Immature natural killer cell (primary cell): Measurements from ENCODE around the gene MPI. TPM values are rescaled to one million over a fixed set of nuclear protein-coding genes. Genes with fewer than 3 reads are reported as not detected.
"Not testable (repeated sequence)": the region's sequence is repeated elsewhere in the genome, so short reads cannot be mapped to it uniquely, and the experiment has no call there.

Source experiments
- DNase-seq, 3 donors: peaks; one replicate each; pipeline ENCODE4 v3.0.0; 2022; ENCODE audit warnings: mixed read lengths in 1 of 3
- H3K27ac Mint-ChIP-seq, 6 donors: one replicate each; pipeline ENCODE4 v1.8.0; 2020; ENCODE audit warnings: mixed read lengths in 6 of 6, mild to moderate bottlenecking in 5 of 6, inconsistent platforms in 4 of 6, moderate library complexity in 3 of 6
- H3K27me3 Mint-ChIP-seq, 3 donors: one replicate each; pipeline ENCODE4 v1.8.0; 2020 to 2021; ENCODE audit warnings: low read depth in 3 of 3, mild to moderate bottlenecking in 3 of 3, mixed read lengths in 3 of 3, moderate library complexity in 3 of 3, inconsistent platforms in 1 of 3
- H3K36me3 Mint-ChIP-seq, 3 donors: one replicate each; pipeline ENCODE4 v1.8.0; 2020; ENCODE audit warnings: mixed read lengths in 3 of 3, inconsistent platforms in 2 of 3, mild to moderate bottlenecking in 2 of 3
- H3K4me1 Mint-ChIP-seq, 2 donors: one replicate each; pipeline ENCODE4 v1.8.0; 2020; ENCODE audit warnings: inconsistent platforms in 2 of 2, mild to moderate bottlenecking in 2 of 2, mixed read lengths in 2 of 2, moderate library complexity in 1 of 2
- H3K4me3 Mint-ChIP-seq, 5 donors: one replicate each; pipeline ENCODE4 v1.8.0; 2020; ENCODE audit warnings: mild to moderate bottlenecking in 5 of 5, mixed read lengths in 5 of 5, inconsistent platforms in 3 of 5, moderate library complexity in 3 of 5
- H3K9me3 Mint-ChIP-seq, 6 donors: one replicate each; pipeline ENCODE4 v1.8.0; 2020; ENCODE audit warnings: mild to moderate bottlenecking in 6 of 6, mixed read lengths in 6 of 6, inconsistent platforms in 4 of 6, moderate library complexity in 3 of 6
- polyA plus RNA-seq, 3 donors: library from polyadenylated mRNA; unstranded; fragments of 300-500 nt; fragmentation: Illumina TruSeq; gene quantifications; one replicate each; pipeline ENCODE4 v1.2.3, GENCODE V29; 2021

MPI gene
- polyA plus RNA-seq, 3 donors from 2014 or later = 38.3 to 42.0 (median 40.9) TPM

DNA sequence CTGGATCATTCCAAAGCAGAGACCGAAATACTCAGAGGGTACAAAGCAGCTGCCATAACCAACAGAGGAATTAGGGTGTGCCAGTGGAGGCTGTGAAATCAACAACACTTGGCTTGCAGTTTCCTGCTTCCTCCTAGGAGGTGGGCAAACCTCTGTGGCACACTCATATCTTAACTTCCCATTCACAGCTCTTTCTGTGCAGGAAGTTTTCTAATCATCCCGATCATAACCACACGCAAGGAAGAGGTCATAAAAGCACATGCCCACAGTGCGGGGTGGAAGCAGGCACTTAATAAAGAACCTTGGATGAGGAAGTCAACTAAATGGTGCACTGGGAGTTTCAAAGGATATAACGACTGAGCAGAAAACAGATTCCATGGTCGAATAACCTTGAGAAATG lies 21.8 kb upstream of the MPI start:
- Mint-ChIP-seq H3K27ac (peak overlapping the region; percentile 82 to 93 (median 86)), H3K4me3 (peak overlapping the region; percentile 59 to 83 (median 76)), H3K27me3 (peaks cover 0 to 9% (median 8%) of the 10 kb centered on the region in 3 donors), H3K36me3 (peaks cover 8 to 13% (median 8%) of the 10 kb centered on the region in 3 donors), H3K9me3 (no peaks in the 10 kb centered on the region), H3K4me1 (peaks cover 85 to 88% of the 10 kb centered on the region in 2 donors)
- DNase-seq = no peak

DNA sequence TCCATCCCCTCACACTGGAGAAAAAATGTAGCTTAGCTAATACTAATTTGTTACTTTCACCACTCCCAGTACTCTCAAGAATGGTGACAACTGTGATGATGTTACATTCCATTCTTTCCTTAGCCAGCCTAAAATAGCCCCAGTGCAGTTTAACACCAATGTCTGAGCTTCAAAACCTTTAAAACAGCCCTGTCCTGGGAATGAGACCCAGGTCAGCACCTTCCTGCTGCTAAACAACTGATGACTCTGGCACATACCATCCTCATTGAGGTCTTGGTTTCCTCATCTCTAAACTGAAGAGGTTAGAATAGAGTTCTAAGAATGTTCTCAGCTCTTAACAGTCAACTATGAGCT lies 20.5 kb upstream of the MPI start:
- Mint-ChIP-seq H3K4me3 (peak overlapping the region; percentile 73 to 80 (median 80)), H3K36me3 (peaks cover 7 to 8% (median 8%) of the 10 kb centered on the region in 3 donors), H3K4me1 (peaks cover 83 to 86% of the 10 kb centered on the region in 2 donors), H3K27me3 (peaks cover 0 to 12% (median 12%) of the 10 kb centered on the region in 3 donors), H3K9me3 (no peaks in the 10 kb centered on the region), H3K27ac (peak overlapping the region; percentile 86 to 93 (median 88))
- no peak for DNase-seq

DNA sequence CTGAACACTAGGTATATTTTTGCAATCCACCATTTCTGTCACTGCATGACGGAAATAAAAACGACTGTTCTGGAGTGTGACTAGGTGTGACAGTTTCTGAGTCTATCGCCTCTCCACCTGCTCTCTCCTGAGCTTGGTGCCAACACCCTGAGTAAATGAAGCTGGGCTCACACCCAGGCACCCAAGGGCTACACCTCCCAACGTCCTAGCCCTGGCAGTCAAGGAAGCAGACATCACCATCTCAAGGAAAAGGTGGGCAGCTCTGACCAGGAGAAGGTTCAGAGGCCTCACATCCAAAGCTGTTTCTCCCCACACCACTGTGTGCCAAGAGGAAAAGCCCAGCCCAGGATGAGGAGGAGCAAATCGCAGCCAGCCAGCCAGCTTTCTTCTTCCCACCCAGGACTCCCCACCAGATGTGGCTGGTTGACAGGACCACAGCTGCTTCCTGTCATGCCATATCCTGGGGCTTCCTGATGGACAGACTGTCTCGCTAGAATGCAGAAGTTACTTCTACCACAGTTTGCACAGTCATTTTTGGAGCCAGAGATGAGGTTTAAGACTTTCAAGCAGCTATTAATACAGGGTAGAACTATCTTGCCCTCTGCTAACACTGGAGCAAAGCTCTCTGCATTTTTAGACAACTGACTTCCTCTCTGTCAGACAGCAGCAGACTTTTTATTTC lies 20.0 kb upstream of the MPI start:
- Mint-ChIP-seq H3K27ac (peak overlapping the region; percentile 86 to 93 (median 88)), H3K4me1 (peaks cover 79 to 83% of the 10 kb centered on the region in 2 donors), H3K9me3 (no peaks in the 10 kb centered on the region), H3K36me3 (peaks cover 4 to 8% (median 8%) of the 10 kb centered on the region in 3 donors), H3K4me3 (peak overlapping the region; percentile 73 to 80 (median 80)), H3K27me3 (peaks cover 0 to 12% (median 9%) of the 10 kb centered on the region in 3 donors)
- peak in 1 of 3 donors; percentile 27 for DNase-seq

GRCh38 chr15:74870436-74871215 lies 19.2 kb upstream of the MPI start:
- Mint-ChIP-seq H3K36me3 (peaks cover 4 to 8% (median 8%) of the 10 kb centered on the region in 3 donors), H3K4me3 (peak overlapping the region; percentile 73 to 80 (median 80)), H3K27me3 (peaks cover 0 to 12% (median 9%) of the 10 kb centered on the region in 3 donors), H3K4me1 (peaks cover 74 to 78% of the 10 kb centered on the region in 2 donors), H3K9me3 (no peaks in the 10 kb centered on the region), H3K27ac (peak overlapping the region; percentile 86 to 93 (median 88))
- no peak for DNase-seq

DNA sequence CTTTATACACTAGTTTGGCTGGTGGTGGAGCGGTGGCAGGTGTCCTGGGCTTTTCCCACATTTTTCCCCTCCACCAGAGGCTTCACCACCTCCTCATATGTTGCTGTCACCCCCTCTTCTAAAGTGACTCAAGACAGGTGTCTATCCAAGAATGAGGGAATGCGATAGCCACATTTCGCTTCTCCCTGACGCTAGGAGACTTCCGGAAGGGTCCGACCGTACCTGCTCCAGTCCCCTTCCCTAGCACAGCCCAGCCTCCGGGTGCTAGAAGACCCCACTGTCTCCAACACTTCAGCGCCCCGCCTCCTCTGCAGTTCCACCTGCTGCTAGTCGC lies 17.2 kb upstream of the MPI start:
- H3K27ac Mint-ChIP-seq = peak overlapping the region; percentile 91 to 98 (median 96)
- H3K4me3 Mint-ChIP-seq = peak overlapping the region; percentile 93 to 100 (median 99)
- no peaks in the 10 kb centered on the region for H3K9me3 Mint-ChIP-seq
- peaks cover 1 to 12% (median 9%) of the 10 kb centered on the region in 3 donors for H3K27me3 Mint-ChIP-seq
- peaks cover 53 to 59% of the 10 kb centered on the region in 2 donors for H3K4me1 Mint-ChIP-seq
- peaks cover 0 to 8% (median 4%) of the 10 kb centered on the region in 3 donors for H3K36me3 Mint-ChIP-seq
- no peak for DNase-seq

- Mint-ChIP-seq H3K27ac (peak within 1 kb of the TSS; percentile 94 to 98 (median 96)), H3K36me3 (peaks cover 0 to 5% (median 4%) of the 10 kb centered on the region in 3 donors), H3K9me3 (no peaks in the 10 kb centered on the region), H3K4me3 (peak within 1 kb of the TSS; percentile 93 to 100 (median 99)), H3K27me3 (peaks cover 1 to 12% (median 9%) of the 10 kb centered on the region in 3 donors), H3K4me1 (peaks cover 48 to 54% of the 10 kb centered on the region in 2 donors)
- peak; percentile 94 to 95 (median 95) for DNase-seq
Observed at GRCh38 chr15:74873036-74873755, 16.6 kb upstream of the MPI start, which contains the start of gene SCAMP2. Gene SCAMP2, minus strand, starts transcription at chr15:74873365. Its CDS starts 110 bp downstream, at chr15:74873255.

DNA sequence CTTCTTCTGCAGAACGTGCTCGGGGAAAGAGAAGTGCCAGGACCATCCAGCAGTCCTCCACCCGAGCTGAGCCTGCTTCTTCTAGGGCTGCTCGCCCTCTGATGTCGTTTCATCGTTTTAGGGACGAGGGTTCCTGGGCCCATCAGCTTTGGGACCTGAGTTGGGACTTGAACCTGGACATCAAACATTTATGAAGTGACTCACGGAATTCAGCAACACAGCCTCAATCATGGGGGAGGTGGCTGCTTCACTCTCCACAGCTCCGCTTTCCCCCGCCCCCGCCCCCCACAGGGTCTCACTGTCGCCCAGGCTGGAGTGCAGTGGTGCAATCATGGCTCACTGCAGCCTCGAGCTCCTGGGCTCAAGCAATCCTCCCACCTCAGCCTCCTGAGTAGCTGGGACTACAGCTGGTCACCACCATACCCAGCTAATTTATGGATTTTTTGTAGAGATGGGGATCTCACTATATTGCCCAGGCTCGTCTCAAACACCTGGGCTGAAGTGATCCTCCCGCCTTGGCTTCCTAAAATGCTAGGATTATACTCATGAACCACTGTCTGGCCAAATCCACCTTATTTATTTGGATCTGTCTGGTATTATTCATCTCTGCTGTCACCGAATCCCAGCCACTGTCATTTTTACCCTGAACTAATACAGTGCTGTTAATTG lies 16.0 kb upstream of the MPI start:
- peaks cover 1 to 12% (median 9%) of the 10 kb centered on the region in 3 donors for H3K27me3 Mint-ChIP-seq
- peaks cover 0 to 5% (median 4%) of the 10 kb centered on the region in 3 donors for H3K36me3 Mint-ChIP-seq
- no peak for DNase-seq
- peak overlapping the region; percentile 89 to 98 (median 95) for H3K27ac Mint-ChIP-seq
- H3K9me3 Mint-ChIP-seq = no peaks in the 10 kb centered on the region
- H3K4me3 Mint-ChIP-seq = peak overlapping the region; percentile 93 to 100 (median 99)
- H3K4me1 Mint-ChIP-seq = peaks cover 41 to 48% of the 10 kb centered on the region in 2 donors

DNA sequence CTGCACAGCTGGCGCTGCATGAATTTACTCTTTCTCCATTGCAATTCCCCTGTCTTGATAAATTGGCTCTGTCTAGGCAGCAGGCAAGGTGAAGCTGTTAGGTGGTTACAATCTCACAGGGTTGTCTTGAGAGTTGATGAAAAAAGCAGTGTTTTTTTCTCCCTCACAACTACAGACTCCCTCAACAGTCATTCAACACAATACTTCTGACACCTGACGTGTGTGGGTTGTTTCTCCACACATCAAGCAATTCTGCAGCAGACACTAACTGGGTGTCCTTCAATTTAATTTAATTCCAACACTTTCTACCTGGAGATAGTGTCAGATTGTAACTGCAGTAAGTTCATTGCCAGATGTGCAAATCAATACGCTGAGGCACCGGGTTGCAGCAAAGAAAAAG lies 11.6 kb upstream of the MPI start:
- no peaks in the 10 kb centered on the region for H3K9me3 Mint-ChIP-seq
- no peak overlapping the region for H3K27ac Mint-ChIP-seq
- no peak for DNase-seq
- peaks cover 6 to 12% of the 10 kb centered on the region in 2 donors for H3K4me1 Mint-ChIP-seq
- H3K36me3 Mint-ChIP-seq = no peaks in the 10 kb centered on the region
- no peak overlapping the region for H3K4me3 Mint-ChIP-seq
- peaks cover 1 to 9% (median 5%) of the 10 kb centered on the region in 3 donors for H3K27me3 Mint-ChIP-seq

GRCh38 chr15:74882528-74882927 lies 7.3 kb upstream of the MPI start:
- Mint-ChIP-seq H3K9me3 (no peaks in the 10 kb centered on the region), H3K27ac (no peak overlapping the region)
- no peak for DNase-seq

GRCh38 chr15:74884428-74885223 lies 5.2 kb upstream of the MPI start:
- Mint-ChIP-seq H3K9me3 (no peaks in the 10 kb centered on the region), H3K4me1 (peaks cover 7 to 8% of the 10 kb centered on the region in 2 donors), H3K36me3 (no peaks in the 10 kb centered on the region), H3K27ac (no peak overlapping the region), H3K27me3 (peaks cover 0 to 4% (median 0%) of the 10 kb centered on the region in 3 donors), H3K4me3 (no peak overlapping the region)
- no peak for DNase-seq

More at GRCh38 chr15:74882528-74882927, 7.3 kb upstream of the MPI start:
- Mint-ChIP-seq H3K27me3 (peaks cover 0 to 4% (median 0%) of the 10 kb centered on the region in 3 donors), H3K4me1 (no peaks in the 10 kb centered on the region), H3K36me3 (no peaks in the 10 kb centered on the region), H3K4me3 (no peak overlapping the region)

- Mint-ChIP-seq H3K36me3 (no peaks in the 10 kb centered on the region), H3K27ac (no peak overlapping the region), H3K4me3 (no peak overlapping the region), H3K27me3 (peaks cover 0 to 4% (median 0%) of the 10 kb centered on the region in 3 donors), H3K9me3 (no peaks in the 10 kb centered on the region), H3K4me1 (peaks cover 16% of the 10 kb centered on the region in 2 donors)
- no peak for DNase-seq
Observed at GRCh38 chr15:74885461-74885860, 4.4 kb upstream of the MPI start.

GRCh38 chr15:74887537-74888193 lies 2.2 kb upstream of the MPI start:
- peaks cover 23 to 27% of the 10 kb centered on the region in 2 donors for H3K4me1 Mint-ChIP-seq
- H3K4me3 Mint-ChIP-seq, DNase-seq, H3K27me3 Mint-ChIP-seq, H3K27ac Mint-ChIP-seq, H3K9me3 Mint-ChIP-seq, H3K36me3 Mint-ChIP-seq: not testable (repeated sequence)
